HCT116 (cell line): ENCODE data around the gene AK3. TPM values are rescaled to one million over a fixed set of nuclear protein-coding genes. Genes with fewer than 3 reads are reported as not detected.

Experiments
- ATAC-seq: fragments of 200-7000 bp; cut with Tn5 transposase; 2 replicates; pipeline ENCODE4 v1.9.1; 2020; ENCODE audit warnings: mild to moderate bottlenecking, moderate library complexity
- BruUV-seq: library from RNA; stranded (reverse); fragments of 400-500 nt; replicated peaks from 2 replicates; lab custom pipeline; 2021; lab: Mats Ljungman, UMichigan
- CTCF ChIA-PET: fragments of 300-600 bp; sonication (Branson Sonifier 250); formaldehyde crosslinking; loops from one replicate; lab custom pipeline; 2021; ENCODE audit warnings: antibody characterized with exemption; lab: Charles Lee
- POLR2A ChIA-PET: fragments of 300-600, 350-600 bp; sonication (Branson Sonifier 250); formaldehyde crosslinking; loops from one replicate; lab custom pipeline; 2021; ENCODE audit warnings: antibody characterized with exemption; lab: Charles Lee
- RAD21 ChIA-PET, 2 experiments: fragments of 300-600 bp; sonication (Branson Sonifier 250); formaldehyde crosslinking; loops; one replicate each; lab custom pipeline; 2023; ENCODE audit warnings: low total read pairs in 2 of 2; ENCODE audit not compliant: uncharacterized antibody in 2 of 2, unreplicated experiment in 2 of 2, low non-redundant PET in 1 of 2; lab: Charles Lee
- DNase-seq: peaks from one replicate; pipeline ENCODE4 v3.0.0-alpha.2; 2010; ENCODE audit warnings: low read depth, low spot score
- H2AFZ ChIP-seq: fragments of 200-600 bp; shearing (Covaris generic), sonication (generic); 2 replicates; pipeline ENCODE4 v1.6.1; 2017; ENCODE audit warnings: low read depth, mixed run types, mixed read lengths, antibody characterized with exemption, low read length; ENCODE audit not compliant: poor library complexity, severe bottlenecking
- H3K27ac ChIP-seq: 2 replicates; pipeline ENCODE4 v1.5.1; 2012; ENCODE audit warnings: low read depth, low read length
- H3K27me3 ChIP-seq: fragments of 200-600 bp; sonication (generic); 2 replicates; pipeline ENCODE4 v1.6.1; 2016; ENCODE audit warnings: mixed run types, low read length, mixed read lengths; ENCODE audit not compliant: insufficient read depth
- H3K36me3 ChIP-seq, 2 experiments: fragments of 200-500 bp in 1 of 2; fragments of 200-600 bp in 1 of 2; sonication (Bioruptor generic) in 1 of 2; sonication (generic) in 1 of 2; 2 replicates each; pipeline versions ENCODE4 v1.5.1 to v1.6.1; 2014 to 2016; ENCODE audit warnings: low read length in 2 of 2, inconsistent platforms in 1 of 2, mixed read lengths in 1 of 2, mixed run types in 1 of 2; ENCODE audit not compliant: insufficient read depth in 2 of 2, control insufficient read depth in 1 of 2
- H3K4me1 ChIP-seq, 2 experiments: fragments of 200-600 bp in 1 of 2; sonication (generic) in 1 of 2; 2 replicates each; pipeline versions ENCODE4 v1.5.1 to v1.6.1; 2012 to 2017; ENCODE audit warnings: low read length in 2 of 2, inconsistent platforms in 1 of 2, mild to moderate bottlenecking in 1 of 2, mixed read lengths in 1 of 2, mixed run types in 1 of 2, moderate library complexity in 1 of 2; ENCODE audit not compliant: insufficient read depth in 2 of 2, control insufficient read depth in 1 of 2
- H3K4me2 ChIP-seq: fragments of 200-600 bp; sonication (generic); 2 replicates; pipeline ENCODE4 v1.6.1; 2017; ENCODE audit warnings: mixed run types, low read length, mixed read lengths
- H3K4me3 ChIP-seq, 2 experiments: fragments of 200-600 bp in 1 of 2; sonication (generic) in 1 of 2; replicated peaks in 1 of 2; 2 replicates each; pipeline ENCODE4 v1.5.1; 2011 to 2016; ENCODE audit warnings: low read length in 2 of 2, control low read depth in 1 of 2, low read depth in 1 of 2, mild to moderate bottlenecking in 1 of 2, mixed read lengths in 1 of 2, mixed run types in 1 of 2
- H3K79me2 ChIP-seq: fragments of 200-600 bp; sonication (generic); 2 replicates; pipeline ENCODE4 v1.6.1; 2017; ENCODE audit warnings: mild to moderate bottlenecking, mixed run types, low read length, moderate library complexity, mixed read lengths; ENCODE audit not compliant: insufficient read depth
- H3K9ac ChIP-seq: fragments of 200-600 bp; sonication (generic); 2 replicates; pipeline ENCODE4 v1.6.1; 2016; ENCODE audit warnings: low read length, mixed read lengths
- H3K9me2 ChIP-seq: fragments of 200-600 bp; sonication (generic), shearing (Covaris generic); 2 replicates; pipeline ENCODE4 v1.6.1; 2017; ENCODE audit warnings: mixed run types, mild to moderate bottlenecking, moderate library complexity; ENCODE audit not compliant: insufficient read depth
- H3K9me3 ChIP-seq, 2 experiments: fragments of 200-500 bp in 1 of 2; fragments of 200-600 bp in 1 of 2; sonication (Bioruptor generic) in 1 of 2; sonication (generic) in 1 of 2; 2 replicates each; pipeline ENCODE4 v1.6.1; 2014 to 2017; ENCODE audit warnings: low read length in 2 of 2, mixed read lengths in 2 of 2, inconsistent platforms in 1 of 2, low read depth in 1 of 2, mild to moderate bottlenecking in 1 of 2, mixed run types in 1 of 2, moderate library complexity in 1 of 2; ENCODE audit not compliant: control insufficient read depth in 1 of 2, insufficient read depth in 1 of 2
- H4K20me1 ChIP-seq: fragments of 200-600 bp; sonication (generic), shearing (Covaris generic); 2 replicates; pipeline ENCODE4 v1.6.1; 2017; ENCODE audit warnings: mixed run types, mild to moderate bottlenecking, moderate library complexity; ENCODE audit not compliant: insufficient read depth
- ATF3 ChIP-seq: IDR thresholded peaks from 2 replicates; pipeline ENCODE4 v1.6.1; 2012
- CEBPB ChIP-seq: IDR thresholded peaks from 2 replicates; pipeline ENCODE4 v1.6.1; 2012; ENCODE audit warnings: low read depth
- CTCF ChIP-seq, 3 experiments: fragments of 200-600 bp in 1 of 3; sonication (generic) in 1 of 3; IDR thresholded peaks in 2 of 3; conservative IDR thresholded peaks in 1 of 3; 2 replicates each; pipeline ENCODE4 v1.5.1; 2012 to 2017; ENCODE audit warnings: low read depth in 2 of 3, low read length in 2 of 3, antibody characterized with exemption in 1 of 3, borderline replicate concordance in 1 of 3, control low read depth in 1 of 3, mild to moderate bottlenecking in 1 of 3, mixed read lengths in 1 of 3, mixed run types in 1 of 3, moderate library complexity in 1 of 3; ENCODE audit not compliant: insufficient read depth in 1 of 3
- JUND ChIP-seq: IDR thresholded peaks from 2 replicates; pipeline ENCODE4 v1.6.1; 2012
- POLR2AphosphoS5 ChIP-seq: IDR thresholded peaks from 2 replicates; pipeline ENCODE4 v1.6.1; 2011; ENCODE audit warnings: mild to moderate bottlenecking, low read depth, low read length, moderate library complexity
- SIN3A ChIP-seq: IDR thresholded peaks from 2 replicates; pipeline ENCODE4 v1.6.1; 2012; ENCODE audit warnings: low read depth
- SRF ChIP-seq: IDR thresholded peaks from 2 replicates; pipeline ENCODE4 v1.6.1; 2012; ENCODE audit warnings: low read depth
- TCF7L2 ChIP-seq: IDR thresholded peaks from 2 replicates; pipeline ENCODE4 v1.7.0; 2011; ENCODE audit warnings: borderline replicate concordance, inconsistent platforms; ENCODE audit not compliant: insufficient read depth, insufficient read length; ENCODE audit errors: extremely low read depth
- YY1 ChIP-seq: IDR thresholded peaks from 2 replicates; pipeline ENCODE4 v1.6.1; 2011; ENCODE audit warnings: low read length, low read depth, moderate library complexity, mild to moderate bottlenecking; ENCODE audit not compliant: insufficient replicate concordance; ENCODE audit errors: extremely low read depth
- intact Hi-C: fragments of 100-400 bp; cut with micrococcal nuclease; formaldehyde crosslinking; loops from 2 replicates; pipeline ENCODE4 v1.10.0; 2022
- total RNA-seq: library from RNA; stranded (reverse); gene quantifications from one replicate; pipeline ENCODE4 v1.2.1, GENCODE V29; 2021; ENCODE audit not compliant: unreplicated experiment

Gene AK3
- total RNA-seq, 1 experiment from 2014 or later: 43.0 TPM

GRCh38 chr9:4686584-4686983, 54.4 kb downstream of the AK3 start:
- RAD21 ChIA-PET: no interaction called here
- CTCF ChIA-PET: no interaction called here
- H3K27ac ChIP-seq: no peak overlapping the region
- peaks cover 53% of the 10 kb centered on the region for H3K79me2 ChIP-seq
- H4K20me1 ChIP-seq: no peaks in the 10 kb centered on the region
- H3K4me3 ChIP-seq: no peak overlapping the region
- TF ChIP-seq TCF7L2: no peak
- TF ChIP-seq SRF: no peak
- no peak for TF ChIP-seq YY1
- TF ChIP-seq CEBPB: no peak
- TF ChIP-seq SIN3A: no peak
- TF ChIP-seq ATF3: no peak
- no peak for TF ChIP-seq CTCF (IDR thresholded peaks at IDR 0.05 in 2 of 3, conservative IDR thresholded peaks at IDR 0.05 in 1 of 3; ENCODE audit: borderline replicate concordance in 1 of 3, insufficient read depth in 1 of 3, low read depth in 2 of 3, low read length in 2 of 3)
- TF ChIP-seq POLR2AphosphoS5: no peak
- TF ChIP-seq JUND: no peak
- POLR2A ChIA-PET: no interaction called here
- peaks cover 14 to 22% of the 10 kb centered on the region in 2 experiments; a peak in 3 of 4 replicates for H3K36me3 ChIP-seq
- H3K4me1 ChIP-seq: no peaks in the 10 kb centered on the region
- H3K27me3 ChIP-seq: no peaks in the 10 kb centered on the region
- ATAC-seq: no peak
- H3K9me2 ChIP-seq: no peaks in the 10 kb centered on the region
- DNase-seq: no peak
- no peak overlapping the region for H3K9ac ChIP-seq
- no peak overlapping the region for H3K4me2 ChIP-seq
- intact Hi-C loops: no loop called here
- H2AFZ ChIP-seq: no peak overlapping the region
- no peaks in the 10 kb centered on the region for H3K9me3 ChIP-seq
- no TSS peak for BruUV-seq
